Gastrocnemius medialis (tissue), 4 donors: ENCODE measurements around the gene PRKACA. TPM values are rescaled to one million over a fixed set of nuclear protein-coding genes. Genes with fewer than 3 reads are reported as not detected.

ENCODE experiments used
- ATAC-seq, 2 donors: fragments of 150-250 bp; one replicate each; pipeline ENCODE4 v1.9.1; 2016
- DNase-seq, 2 donors: peaks; one replicate each; pipeline ENCODE4 v3.0.0-alpha.2; 2019
- H3K27ac ChIP-seq, 4 donors: fragments of 200-600 bp; sonication (generic); 1 replicate in 1 of 4; 2 replicates in 3 of 4; pipeline ENCODE4 v1.5.1; 2016 to 2018; ENCODE audit warnings: mild to moderate bottlenecking in 2 of 4, moderate library complexity in 1 of 4
- H3K27me3 ChIP-seq, 3 donors: fragments of 200-600 bp; sonication (generic) in 2 of 3; 1 replicate in 1 of 3; 2 replicates in 2 of 3; pipeline versions ENCODE4 v1.5.1 to v1.6.0; 2016 to 2019; ENCODE audit warnings: mild to moderate bottlenecking in 1 of 3, moderate library complexity in 1 of 3
- H3K36me3 ChIP-seq, 2 donors: fragments of 200-600 bp; sonication (generic) in 1 of 2; one replicate each; pipeline ENCODE4 v1.5.1; 2017 to 2018
- H3K4me1 ChIP-seq, 2 donors: fragments of 200-600 bp; sonication (generic) in 1 of 2; one replicate each; pipeline ENCODE4 v1.5.1; 2016 to 2017; ENCODE audit warnings: mild to moderate bottlenecking in 2 of 2
- H3K4me3 ChIP-seq, 4 donors: fragments of 200-600 bp; sonication (generic) in 3 of 4; 1 replicate in 1 of 4; 2 replicates in 3 of 4; pipeline ENCODE4 v1.5.1; 2016 to 2019; ENCODE audit warnings: mild to moderate bottlenecking in 2 of 4
- H3K9me3 ChIP-seq, 3 donors: fragments of 200-600 bp; sonication (generic) in 2 of 3; 1 replicate in 1 of 3; 2 replicates in 2 of 3; pipeline ENCODE4 v1.5.1; 2016 to 2019
- CTCF ChIP-seq, 5 experiments: fragments of 450-650 bp in 3 of 5; fragments of 200-600 bp in 2 of 5; sonication (generic) in 2 of 5; IDR thresholded peaks in 4 of 5; conservative IDR thresholded peaks in 1 of 5; 1 replicate in 4 of 5; 2 replicates in 1 of 5; pipeline ENCODE4 v1.5.1; 2016 to 2019; ENCODE audit warnings: antibody characterized with exemption in 5 of 5, mild to moderate bottlenecking in 3 of 5, moderate library complexity in 3 of 5
- POLR2A ChIP-seq, 2 donors: fragments of 450-650 bp; IDR thresholded peaks; one replicate each; pipeline ENCODE4 v1.6.1; 2017; ENCODE audit warnings: antibody characterized with exemption in 2 of 2, mild to moderate bottlenecking in 2 of 2, moderate library complexity in 2 of 2
- in situ Hi-C, 4 donors: fragments of 200-750 bp; cut with MboI; loops; one replicate each; pipeline versions ENCODE4 v1.15.0 to v1.8.0; 2017; ENCODE audit warnings: low sequenced_read_pairs in 4 of 4
- intact Hi-C: fragments of 100-400 bp; cut with DNase I; formaldehyde crosslinking; loops from one replicate; pipeline ENCODE4 v1.15.1; 2023; ENCODE audit warnings: low total_unique reads
- total RNA-seq, 4 donors: library from RNA; depleted of rRNA; stranded (reverse); fragments of >200 nt; gene quantifications; one replicate each; pipeline versions ENCODE4 v1.1.0 to v1.2.3, GENCODE V29; 2016

PRKACA gene
- total RNA-seq, 4 donors from 2014 or later, result 74.7 to 180 (median 147) TPM

- ATAC-seq (peak in 1 of 2 donors; percentile 42), DNase-seq (no peak)
- Histone ChIP-seq H3K27me3 (no peaks in the 10 kb centered on the region), H3K27ac (peak overlapping the region in 1 of 4 donors; percentile 18), H3K4me3 (no peak overlapping the region), H3K9me3 (peaks cover 0 to 9% (median 7%) of the 10 kb centered on the region in 3 donors), H3K4me1 (peaks cover 0 to 7% of the 10 kb centered on the region in 2 donors), H3K36me3 (peaks cover 0 to 60% of the 10 kb centered on the region in 2 donors)
- intact Hi-C loops, result no loop called here
- in situ Hi-C loops, result no loop called here
- TF ChIP-seq POLR2A (IDR thresholded peaks at IDR 0.05), result no peak
- TF ChIP-seq CTCF (IDR thresholded peaks at IDR 0.05 in 4 of 5, conservative IDR thresholded peaks at IDR 0.05 in 1 of 5), result peak in 3 of 5 experiments; percentile 16 to 32 (median 25)
Measured at GRCh38 chr19:14097532-14098151, 19.9 kb downstream of the PRKACA start.

- H3K27me3 ChIP-seq, result no peaks in the 10 kb centered on the region
- peaks cover 0 to 9% (median 7%) of the 10 kb centered on the region in 3 donors for H3K9me3 ChIP-seq
- peaks cover 0 to 50% of the 10 kb centered on the region in 2 donors for H3K36me3 ChIP-seq
- H3K4me1 ChIP-seq, result no peaks in the 10 kb centered on the region
- in situ Hi-C loops, result no loop called here
- TF ChIP-seq CTCF (IDR thresholded peaks at IDR 0.05 in 4 of 5, conservative IDR thresholded peaks at IDR 0.05 in 1 of 5), result peak in 1 of 5 experiments; percentile 9
- no peak for TF ChIP-seq POLR2A (IDR thresholded peaks at IDR 0.05)
- DNase-seq (no peak), ATAC-seq (no peak)
- H3K27ac ChIP-seq, result no peak overlapping the region
- no peak overlapping the region for H3K4me3 ChIP-seq
- intact Hi-C loops, result no loop called here
Measured at GRCh38 chr19:14096272-14096992, 21.1 kb downstream of the PRKACA start.

- intact Hi-C loops (no loop called here), in situ Hi-C loops (no loop called here)
- Histone ChIP-seq H3K4me1 (no peaks in the 10 kb centered on the region), H3K27me3 (no peaks in the 10 kb centered on the region), H3K4me3 (no peak overlapping the region), H3K27ac (no peak overlapping the region), H3K36me3 (peaks cover 0 to 35% of the 10 kb centered on the region in 2 donors), H3K9me3 (peaks cover 0 to 9% (median 7%) of the 10 kb centered on the region in 3 donors)
- TF ChIP-seq CTCF (IDR thresholded peaks at IDR 0.05 in 4 of 5, conservative IDR thresholded peaks at IDR 0.05 in 1 of 5), result no peak
- TF ChIP-seq POLR2A (IDR thresholded peaks at IDR 0.05), result no peak
- DNase-seq (no peak), ATAC-seq (no peak)
Measured at GRCh38 chr19:14094854-14095253, 22.7 kb downstream of the PRKACA start.

GRCh38 chr19:14093117-14093823 is 24.3 kb downstream of the PRKACA start:
- peaks cover 0 to 5% of the 10 kb centered on the region in 2 donors for H3K4me1 ChIP-seq
- TF ChIP-seq CTCF (IDR thresholded peaks at IDR 0.05 in 4 of 5, conservative IDR thresholded peaks at IDR 0.05 in 1 of 5) (no peak), POLR2A (IDR thresholded peaks at IDR 0.05) (no peak)
- H3K4me3 ChIP-seq, result no peak overlapping the region
- in situ Hi-C loops (no loop called here), intact Hi-C loops (no loop called here)
- H3K27ac ChIP-seq, result peak overlapping the region in 1 of 4 donors; percentile 19
- H3K27me3 ChIP-seq, result no peaks in the 10 kb centered on the region
- peaks cover 0 to 9% (median 7%) of the 10 kb centered on the region in 3 donors for H3K9me3 ChIP-seq
- DNase-seq (no peak), ATAC-seq (no peak)
- H3K36me3 ChIP-seq, result peaks cover 0 to 26% of the 10 kb centered on the region in 2 donors
